HEK293 (cell line): ENCODE data around the gene OTUD6A.

ENCODE experiments used
- CTCF ChIA-PET: fragments of 350-600 bp; formaldehyde crosslinking; extraction: SDS; loops from one replicate; lab custom pipeline; 2021; ENCODE audit warnings: antibody characterized with exemption; lab: Yijun Ruan, JAX
- POLR2A ChIA-PET: fragments of 300-600 bp; formaldehyde crosslinking; extraction: SDS; loops from one replicate; lab custom pipeline; 2020; ENCODE audit warnings: antibody characterized with exemption, inconsistent platforms; lab: Yijun Ruan, JAX
- H3K27ac ChIP-seq: fragments of 200-500 bp; sonication (Bioruptor generic); 2 replicates; pipeline ENCODE4 v1.5.1; 2014; ENCODE audit warnings: low read depth, low read length, control low read depth, inconsistent platforms; ENCODE audit errors: extremely low read depth
- H3K36me3 ChIP-seq, 2 experiments: fragments of 200-500 bp in 1 of 2; sonication (Bioruptor generic) in 1 of 2; 1 replicate in 1 of 2; 2 replicates in 1 of 2; pipeline ENCODE4 v1.5.1; 2014 to 2017; ENCODE audit warnings: inconsistent platforms in 2 of 2, low read length in 2 of 2; ENCODE audit not compliant: control insufficient read depth in 2 of 2, insufficient read depth in 1 of 2
- H3K4me1 ChIP-seq: fragments of 200-500 bp; sonication (Bioruptor generic); 2 replicates; pipeline ENCODE4 v1.5.1; 2014; ENCODE audit warnings: mild to moderate bottlenecking, low read length, inconsistent platforms; ENCODE audit not compliant: control insufficient read depth, insufficient read depth
- H3K4me3 ChIP-seq: 2 replicates; pipeline ENCODE4 v1.5.1; 2011; ENCODE audit warnings: low read depth, mild to moderate bottlenecking, control low read depth, low read length, moderate library complexity
- H3K9me3 ChIP-seq: fragments of 200-500 bp; sonication (Bioruptor generic); 2 replicates; pipeline ENCODE4 v1.5.1; 2014; ENCODE audit warnings: low read depth, low read length, inconsistent platforms; ENCODE audit not compliant: control insufficient read depth, insufficient read depth
- KLF9 ChIP-seq: fragments of 450-650 bp; formaldehyde crosslinking; IDR thresholded peaks from 2 replicates; pipeline ENCODE4 v1.5.1; 2016; ENCODE audit warnings: missing biosample characterization, missing genetic modification characterization, low read depth
- PATZ1 ChIP-seq: fragments of 450-650 bp; formaldehyde crosslinking; IDR thresholded peaks from 2 replicates; pipeline ENCODE4 v1.5.1; 2016; ENCODE audit warnings: missing biosample characterization, missing genetic modification characterization
- SCRT1 ChIP-seq: fragments of 450-650 bp; formaldehyde crosslinking; IDR thresholded peaks from 2 replicates; pipeline ENCODE4 v1.5.1; 2016; ENCODE audit warnings: missing biosample characterization, missing genetic modification characterization, borderline replicate concordance
- SETDB1 ChIP-seq: IDR thresholded peaks from one replicate; pipeline ENCODE4 v1.6.1; 2017; ENCODE audit warnings: mild to moderate bottlenecking, low read length, moderate library complexity, mixed read lengths; ENCODE audit not compliant: insufficient read length
- TRIM28 ChIP-seq: IDR thresholded peaks from 2 replicates; pipeline ENCODE4 v1.6.1; 2011; ENCODE audit warnings: low read length, control low read depth, borderline replicate concordance
- ZBTB20 ChIP-seq: fragments of 450-650 bp; formaldehyde crosslinking; IDR thresholded peaks from 2 replicates; pipeline ENCODE4 v1.5.1; 2016; ENCODE audit warnings: missing biosample characterization, missing genetic modification characterization
- ZBTB49 ChIP-seq: fragments of 450-650 bp; formaldehyde crosslinking; IDR thresholded peaks from 2 replicates; pipeline ENCODE4 v1.5.1; 2016; ENCODE audit warnings: missing biosample characterization, missing genetic modification characterization, low read depth
- ZNF19 ChIP-seq: fragments of 450-650 bp; formaldehyde crosslinking; IDR thresholded peaks from 2 replicates; pipeline ENCODE4; 2016; ENCODE audit warnings: missing biosample characterization, missing genetic modification characterization, low read depth
- ZNF221 ChIP-seq: fragments of 450-650 bp; formaldehyde crosslinking; IDR thresholded peaks from 2 replicates; pipeline ENCODE4 v1.5.1; 2017; ENCODE audit warnings: missing biosample characterization, missing genetic modification characterization, borderline replicate concordance
- ZNF398 ChIP-seq: fragments of 450-650 bp; formaldehyde crosslinking; IDR thresholded peaks from 2 replicates; pipeline ENCODE4 v1.5.1; 2017; ENCODE audit warnings: missing biosample characterization, missing genetic modification characterization
- ZNF404 ChIP-seq: fragments of 450-650 bp; formaldehyde crosslinking; IDR thresholded peaks from 2 replicates; pipeline ENCODE4 v1.5.1; 2017; ENCODE audit warnings: missing biosample characterization, missing genetic modification characterization
- ZNF433 ChIP-seq: fragments of 450-650 bp; formaldehyde crosslinking; IDR thresholded peaks from 2 replicates; pipeline ENCODE4 v1.5.1; 2016; ENCODE audit warnings: missing biosample characterization, missing genetic modification characterization, low read depth
- ZNF549 ChIP-seq: fragments of 450-650 bp; IDR thresholded peaks from 2 replicates; pipeline ENCODE4 v1.5.1; 2018; ENCODE audit warnings: missing biosample characterization, missing genetic modification characterization, mild to moderate bottlenecking, inconsistent platforms, moderate library complexity
- ZNF654 ChIP-seq: fragments of 450-650 bp; formaldehyde crosslinking; IDR thresholded peaks from 2 replicates; pipeline ENCODE4 v1.5.1; 2016; ENCODE audit warnings: low read depth, missing biosample characterization, missing genetic modification characterization
- ZNF664 ChIP-seq: fragments of 450-650 bp; formaldehyde crosslinking; IDR thresholded peaks from 2 replicates; pipeline ENCODE4 v1.5.1; 2016; ENCODE audit warnings: missing biosample characterization, missing genetic modification characterization
- ZNF776 ChIP-seq: fragments of 450-650 bp; formaldehyde crosslinking; IDR thresholded peaks from 2 replicates; pipeline ENCODE4 v1.5.0; 2017; ENCODE audit warnings: missing biosample characterization, missing genetic modification characterization, borderline replicate concordance
- ZNF830 ChIP-seq: fragments of 450-650 bp; IDR thresholded peaks from 2 replicates; pipeline ENCODE4 v1.5.0; 2018; ENCODE audit warnings: missing biosample characterization, missing genetic modification characterization, low read depth, mild to moderate bottlenecking, moderate library complexity
- ZNF843 ChIP-seq: fragments of 450-650 bp; formaldehyde crosslinking; IDR thresholded peaks from 2 replicates; pipeline ENCODE4 v1.5.1; 2016; ENCODE audit warnings: missing biosample characterization, missing genetic modification characterization
- TF ChIP-seq, protein P1 (sequence below): fragments of 450-650 bp; formaldehyde crosslinking; IDR thresholded peaks from 2 replicates; pipeline ENCODE4 v1.5.1; 2016; ENCODE audit warnings: missing biosample characterization, missing genetic modification characterization
- TF ChIP-seq, protein P2 (sequence below): fragments of 450-650 bp; formaldehyde crosslinking; IDR thresholded peaks from 2 replicates; pipeline ENCODE4 v1.5.1; 2016; ENCODE audit warnings: missing biosample characterization, missing genetic modification characterization

Gene OTUD6A

DNA sequence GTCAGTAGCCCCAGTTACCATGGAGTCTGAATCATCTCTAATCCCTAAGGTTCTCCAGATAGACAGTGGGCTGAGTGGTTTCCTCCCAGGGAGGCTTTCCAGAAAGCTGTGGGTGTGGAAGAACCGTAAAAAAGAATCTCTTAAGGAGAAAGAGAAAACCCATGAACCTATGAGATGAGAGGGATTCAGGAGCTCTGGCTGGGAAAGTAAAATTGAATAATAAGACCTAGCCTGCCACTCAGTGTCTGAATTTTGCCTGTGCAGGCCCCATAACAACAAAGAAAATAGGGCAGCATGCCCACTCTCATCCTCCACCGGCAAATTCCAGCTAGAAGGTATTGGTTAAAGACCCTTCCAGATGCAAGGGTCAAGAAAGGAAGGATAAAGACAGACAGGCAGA lies 29.5 kb upstream of the OTUD6A start:
- Histone ChIP-seq H3K36me3 (peaks cover 0 to 18% of the 10 kb centered on the region in 2 experiments; a peak in 1 of 3 replicates), H3K4me1 (no peaks in the 10 kb centered on the region), H3K27ac (no peak overlapping the region), H3K9me3 (no peaks in the 10 kb centered on the region), H3K4me3 (no peak overlapping the region)
- ChIA-PET CTCF (interaction anchor here (0.5 to 6.4 kb wide), 22 partner anchors 8 to 598 kb away, joined by 3 to 81 read pairs (median 4); partner anchors contain the start of gene IGBP1), POLR2A (no interaction called here)
- TF ChIP-seq ZNF404 (tag by site-specific recombination) (no peak), TRIM28 (no peak), ZBTB49 (tag by site-specific recombination) (no peak), SCRT1 (tag by site-specific recombination) (no peak), SETDB1 (no peak), ZNF830 (tag by site-specific recombination) (no peak), KLF9 (tag by site-specific recombination) (no peak), ZNF664 (tag by site-specific recombination) (no peak)

DNA sequence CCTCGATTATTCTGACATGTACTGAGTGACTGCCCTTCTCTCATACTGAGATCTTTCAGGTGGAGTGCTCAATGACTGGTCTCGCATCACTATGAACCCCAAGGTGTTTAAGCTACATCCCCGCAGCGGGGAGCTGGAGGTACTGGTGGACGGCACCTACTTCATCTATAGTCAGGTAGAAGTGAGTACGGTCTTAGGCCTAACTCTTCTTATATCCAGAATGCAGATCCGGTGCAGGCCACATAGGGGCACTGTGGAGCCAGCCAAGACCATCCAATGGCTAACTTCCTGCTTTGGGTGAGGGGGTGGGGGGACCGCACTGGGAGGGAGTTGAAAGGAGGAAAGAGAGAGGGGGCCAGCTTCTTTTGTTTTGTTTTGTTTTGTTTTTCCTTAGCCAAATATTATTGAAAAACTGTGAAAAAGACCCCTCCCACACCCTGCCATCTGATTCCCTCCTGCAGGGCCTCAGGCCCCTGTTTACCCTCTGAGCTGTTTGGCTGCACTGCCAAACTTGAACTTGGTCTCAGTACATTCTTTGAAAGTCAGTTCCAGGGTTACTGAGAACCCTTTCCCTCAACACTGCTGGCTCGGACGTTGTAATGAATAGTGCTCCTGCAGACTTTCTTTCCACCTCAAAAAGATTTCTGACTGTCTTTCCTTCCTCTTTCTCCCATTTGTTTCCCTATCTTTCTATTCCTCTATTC lies 28.8 kb upstream of the OTUD6A start:
- TF ChIP-seq ZNF549 (tag by site-specific recombination) (no peak), ZNF19 (tag by site-specific recombination) (no peak), ZNF843 (tag by site-specific recombination) (no peak), ZNF398 (tag by site-specific recombination) (no peak), ZNF221 (no peak), ZBTB20 (no peak), PATZ1 (no peak), ZNF776 (tag by site-specific recombination) (no peak), ZNF654 (tag by site-specific recombination) (peak; percentile 31), ZNF433 (tag by site-specific recombination) (no peak), ZBTB49 (tag by site-specific recombination) (no peak)
- TF ChIP-seq, protein P1, sequence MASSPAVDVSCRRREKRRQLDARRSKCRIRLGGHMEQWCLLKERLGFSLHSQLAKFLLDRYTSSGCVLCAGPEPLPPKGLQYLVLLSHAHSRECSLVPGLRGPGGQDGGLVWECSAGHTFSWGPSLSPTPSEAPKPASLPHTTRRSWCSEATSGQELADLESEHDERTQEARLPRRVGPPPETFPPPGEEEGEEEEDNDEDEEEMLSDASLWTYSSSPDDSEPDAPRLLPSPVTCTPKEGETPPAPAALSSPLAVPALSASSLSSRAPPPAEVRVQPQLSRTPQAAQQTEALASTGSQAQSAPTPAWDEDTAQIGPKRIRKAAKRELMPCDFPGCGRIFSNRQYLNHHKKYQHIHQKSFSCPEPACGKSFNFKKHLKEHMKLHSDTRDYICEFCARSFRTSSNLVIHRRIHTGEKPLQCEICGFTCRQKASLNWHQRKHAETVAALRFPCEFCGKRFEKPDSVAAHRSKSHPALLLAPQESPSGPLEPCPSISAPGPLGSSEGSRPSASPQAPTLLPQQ (tag by site-specific recombination): no peak
- TF ChIP-seq, protein P2, sequence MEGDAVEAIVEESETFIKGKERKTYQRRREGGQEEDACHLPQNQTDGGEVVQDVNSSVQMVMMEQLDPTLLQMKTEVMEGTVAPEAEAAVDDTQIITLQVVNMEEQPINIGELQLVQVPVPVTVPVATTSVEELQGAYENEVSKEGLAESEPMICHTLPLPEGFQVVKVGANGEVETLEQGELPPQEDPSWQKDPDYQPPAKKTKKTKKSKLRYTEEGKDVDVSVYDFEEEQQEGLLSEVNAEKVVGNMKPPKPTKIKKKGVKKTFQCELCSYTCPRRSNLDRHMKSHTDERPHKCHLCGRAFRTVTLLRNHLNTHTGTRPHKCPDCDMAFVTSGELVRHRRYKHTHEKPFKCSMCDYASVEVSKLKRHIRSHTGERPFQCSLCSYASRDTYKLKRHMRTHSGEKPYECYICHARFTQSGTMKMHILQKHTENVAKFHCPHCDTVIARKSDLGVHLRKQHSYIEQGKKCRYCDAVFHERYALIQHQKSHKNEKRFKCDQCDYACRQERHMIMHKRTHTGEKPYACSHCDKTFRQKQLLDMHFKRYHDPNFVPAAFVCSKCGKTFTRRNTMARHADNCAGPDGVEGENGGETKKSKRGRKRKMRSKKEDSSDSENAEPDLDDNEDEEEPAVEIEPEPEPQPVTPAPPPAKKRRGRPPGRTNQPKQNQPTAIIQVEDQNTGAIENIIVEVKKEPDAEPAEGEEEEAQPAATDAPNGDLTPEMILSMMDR (tag by site-specific recombination): peak; percentile 36
- no peak overlapping the region for H3K4me3 ChIP-seq
- ChIA-PET CTCF (interaction anchor here (0.6 to 6.4 kb wide), 28 partner anchors 8 to 1206 kb away, joined by 3 to 81 read pairs (median 3); partner anchors contain the start of gene IGBP1), POLR2A (no interaction called here)
- peaks cover 0 to 18% of the 10 kb centered on the region in 2 experiments; a peak in 1 of 3 replicates for H3K36me3 ChIP-seq
- no peak overlapping the region for H3K27ac ChIP-seq
- no peaks in the 10 kb centered on the region for H3K4me1 ChIP-seq
- H3K9me3 ChIP-seq: no peaks in the 10 kb centered on the region
